Measurements from ENCODE around the gene ZFP1. TPM values are rescaled to one million over a fixed set of nuclear protein-coding genes. Genes with fewer than 3 reads are reported as not detected.
"Not testable (repeated sequence)": the region's sequence is repeated elsewhere in the genome, so short reads cannot be mapped to it uniquely, and the experiment has no call there.

Gene ZFP1
- total RNA-seq, 6 experiments from 2014 or later: 3.7 to 18.6 (median 9.3) TPM

- Histone ChIP-seq H3K36me3 (no peaks in the 10 kb centered on the region), H3K4me3 (no peak overlapping the region), H3K27me3 (no peaks in the 10 kb centered on the region), H3K9me3 (no peaks in the 10 kb centered on the region), H3K27ac (no peak overlapping the region), H3K4me1 (no peaks in the 10 kb centered on the region)
- intact Hi-C loops (cut with DNase I): no loop called here
- no peak for DNase-seq
- ATAC-seq: no peak
- no peak for TF ChIP-seq CTCF (IDR thresholded peaks at IDR 0.05)
- TF ChIP-seq POLR2A (IDR thresholded peaks at IDR 0.05): no peak
- 60% methylated on average over 1 of the region's 13 CpGs for WGBS (ENCODE audit: insufficient coverage, low coverage, low lambda C conversion rate, missing lambda C conversion rate)
Measured at GRCh38 chr16:75208242-75208825, 60.0 kb downstream of the ZFP1 start.

GRCh38 chr16:75208861-75209505, 60.7 kb downstream of the ZFP1 start:
- H3K27me3 ChIP-seq: no peaks in the 10 kb centered on the region
- no peak overlapping the region for H3K4me3 ChIP-seq
- H3K9me3 ChIP-seq: no peaks in the 10 kb centered on the region
- peak in 1 of 4 donors; percentile 8 for ATAC-seq
- no peak overlapping the region for H3K27ac ChIP-seq
- intact Hi-C loops (cut with DNase I): no loop called here
- no peaks in the 10 kb centered on the region for H3K36me3 ChIP-seq
- TF ChIP-seq POLR2A (IDR thresholded peaks at IDR 0.05) (no peak), CTCF (IDR thresholded peaks at IDR 0.05) (no peak)
- no peak for DNase-seq
- WGBS (ENCODE audit: insufficient coverage, low coverage, low lambda C conversion rate, missing lambda C conversion rate): 88% methylated on average over 8 of the region's 27 CpGs
- H3K4me1 ChIP-seq: no peaks in the 10 kb centered on the region

- 86% methylated on average over 5 of the region's 7 CpGs for WGBS (ENCODE audit: insufficient coverage, low coverage, low lambda C conversion rate, missing lambda C conversion rate)
- H3K27ac ChIP-seq; H3K4me3 ChIP-seq; intact Hi-C loops (cut with DNase I); ATAC-seq; DNase-seq; H3K27me3 ChIP-seq; H3K9me3 ChIP-seq; H3K4me1 ChIP-seq; H3K36me3 ChIP-seq: not testable (repeated sequence)
Measured at GRCh38 chr16:75209514-75209913, 61.2 kb downstream of the ZFP1 start.

- Histone ChIP-seq H3K4me3 (no peak overlapping the region), H3K9me3 (no peaks in the 10 kb centered on the region), H3K36me3 (no peaks in the 10 kb centered on the region), H3K27me3 (no peaks in the 10 kb centered on the region), H3K4me1 (no peaks in the 10 kb centered on the region), H3K27ac (no peak overlapping the region)
- ATAC-seq: no peak
- no peak for DNase-seq
- 86% methylated on average over 5 of the region's 5 CpGs for WGBS (ENCODE audit: insufficient coverage, low coverage, low lambda C conversion rate, missing lambda C conversion rate)
- intact Hi-C loops (cut with DNase I): no loop called here
- no peak for TF ChIP-seq CTCF (IDR thresholded peaks at IDR 0.05)
- TF ChIP-seq POLR2A (IDR thresholded peaks at IDR 0.05): no peak
Measured at GRCh38 chr16:75209944-75210343, 61.6 kb downstream of the ZFP1 start.

GRCh38 chr16:75211286-75211685, 63.0 kb downstream of the ZFP1 start:
- 50% methylated on average over 5 of the region's 10 CpGs for WGBS (ENCODE audit: insufficient coverage, low coverage, low lambda C conversion rate, missing lambda C conversion rate)
- H3K4me3 ChIP-seq; intact Hi-C loops (cut with DNase I); H3K4me1 ChIP-seq; H3K9me3 ChIP-seq; H3K27ac ChIP-seq; H3K36me3 ChIP-seq; ATAC-seq; H3K27me3 ChIP-seq; DNase-seq: not testable (repeated sequence)
